GM19397 (cell line): Measurements from ENCODE around the gene DCAKD.
"Not testable (repeated sequence)": the region's sequence is repeated elsewhere in the genome, so short reads cannot be mapped to it uniquely, and the experiment has no call there.

Experiments
- ATAC-seq: cut with Tn5 transposase; IDR thresholded peaks from one replicate; pipeline ENCODE4 v1.9.1; 2021; ENCODE audit warnings: mild to moderate bottlenecking, moderate library complexity; ENCODE audit not compliant: unreplicated experiment

DCAKD gene

DNA sequence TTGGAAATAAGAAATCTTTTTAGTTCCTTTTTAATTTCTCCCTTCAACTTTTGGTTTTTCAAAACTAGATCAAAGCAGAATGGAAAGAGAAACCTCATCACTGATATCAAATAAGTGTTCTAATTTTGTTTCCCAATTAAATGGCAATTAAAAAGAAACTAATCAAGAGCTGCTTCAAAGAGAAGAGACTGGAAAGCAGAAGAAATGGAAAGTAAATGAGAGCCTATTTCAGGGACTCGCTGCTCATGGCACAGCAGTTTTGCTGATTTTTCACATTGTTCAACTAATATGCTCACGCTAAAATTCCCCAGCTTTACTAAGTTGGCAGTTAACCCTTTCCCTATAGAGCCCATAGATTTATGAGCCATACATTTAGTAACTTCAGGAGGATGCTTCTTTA, 16.2 kb upstream of the DCAKD start:
- ATAC-seq: no peak

DNA sequence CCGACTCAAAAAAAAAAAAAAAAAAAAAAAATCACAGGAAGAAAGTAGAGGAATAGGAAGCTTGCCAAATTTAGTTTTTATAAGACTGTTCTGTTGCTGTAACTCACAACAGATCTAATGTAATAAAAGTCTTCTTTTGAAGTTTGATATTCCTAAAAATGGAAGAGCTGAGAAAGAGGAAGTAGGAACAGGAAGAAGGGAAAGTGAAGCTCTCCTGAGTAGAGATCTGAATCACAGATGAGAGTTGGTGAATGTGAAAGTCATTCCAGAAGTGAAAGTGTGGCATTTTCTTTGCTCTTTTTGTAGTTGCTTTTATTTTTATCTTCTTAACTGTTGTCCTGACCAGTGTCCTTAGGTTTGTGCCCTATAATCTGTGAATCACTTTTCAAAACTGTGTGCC, 11.8 kb upstream of the DCAKD start:
- no peak for ATAC-seq

DNA sequence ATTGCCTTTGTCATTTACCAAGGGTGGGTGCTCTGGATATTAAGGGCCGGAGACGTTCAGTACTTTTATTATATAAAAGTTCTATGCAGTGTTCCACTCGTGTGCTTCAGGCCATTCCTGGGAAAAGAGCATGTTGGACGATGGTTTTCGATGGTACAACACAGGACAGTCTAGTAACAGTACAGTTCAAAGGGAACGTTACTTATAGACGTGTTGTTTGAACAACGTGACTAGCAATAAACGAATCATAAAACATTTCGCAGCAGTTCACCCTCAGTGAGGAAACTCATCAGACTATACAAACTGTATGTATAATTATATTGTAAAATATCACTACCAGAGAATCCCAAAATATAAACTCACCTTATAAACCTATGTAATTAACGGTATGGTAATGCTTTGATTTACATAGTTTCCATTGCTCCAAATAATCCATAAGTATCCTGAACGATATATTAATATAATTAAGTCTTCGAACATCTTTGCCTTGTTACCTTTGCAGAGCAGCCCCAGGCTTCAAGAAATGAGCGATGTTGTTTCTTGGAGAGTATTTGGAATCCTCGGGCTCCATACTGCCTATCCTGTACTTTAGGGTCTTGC, 10.3 kb upstream of the DCAKD start:
- no peak for ATAC-seq

DNA sequence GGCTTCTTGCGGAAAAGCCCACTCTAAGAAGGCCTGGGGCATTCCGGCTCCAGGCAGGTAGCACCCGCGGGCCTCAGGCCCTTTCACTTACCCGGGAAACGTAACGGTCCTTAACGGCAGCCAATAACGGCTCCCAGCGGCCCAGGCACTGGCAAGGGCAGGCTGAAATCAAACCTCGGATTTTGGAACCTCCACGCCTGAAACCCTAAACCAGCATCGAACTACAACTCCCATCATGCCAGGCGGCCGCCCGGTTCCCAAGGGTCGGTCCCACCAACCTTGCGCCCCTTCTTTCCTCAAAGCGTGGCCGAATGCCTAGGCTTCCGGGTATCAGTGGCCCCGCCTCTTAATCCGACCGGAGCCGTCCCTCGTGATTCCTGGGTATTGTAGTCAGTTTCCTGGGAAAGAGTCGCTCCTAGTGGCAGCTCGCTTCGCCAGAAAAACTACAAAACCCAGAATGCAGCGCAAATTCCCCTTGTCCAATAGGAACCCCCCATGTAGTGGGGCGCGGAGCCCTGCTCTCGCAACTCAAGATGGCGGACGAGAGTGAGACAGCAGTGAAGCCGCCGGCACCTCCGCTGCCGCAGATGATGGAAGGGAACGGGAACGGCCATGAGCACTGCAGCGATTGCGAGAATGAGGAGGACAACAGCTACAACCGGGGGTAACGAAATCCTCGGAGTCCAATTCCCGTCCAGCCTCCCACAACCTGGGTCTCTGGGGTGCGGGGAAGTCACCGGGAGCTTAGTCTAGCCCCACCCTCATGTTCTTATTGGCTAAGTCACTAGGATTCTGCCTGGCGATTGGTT, 9.6 kb upstream of the DCAKD start, which contains the start of gene NMT1:
TSS of gene NMT1 (plus strand) at position 521 of the 809 bp plus-strand sequence. CDS start at position 534, 13 bp downstream.
- peak; percentile 89 for ATAC-seq

DNA sequence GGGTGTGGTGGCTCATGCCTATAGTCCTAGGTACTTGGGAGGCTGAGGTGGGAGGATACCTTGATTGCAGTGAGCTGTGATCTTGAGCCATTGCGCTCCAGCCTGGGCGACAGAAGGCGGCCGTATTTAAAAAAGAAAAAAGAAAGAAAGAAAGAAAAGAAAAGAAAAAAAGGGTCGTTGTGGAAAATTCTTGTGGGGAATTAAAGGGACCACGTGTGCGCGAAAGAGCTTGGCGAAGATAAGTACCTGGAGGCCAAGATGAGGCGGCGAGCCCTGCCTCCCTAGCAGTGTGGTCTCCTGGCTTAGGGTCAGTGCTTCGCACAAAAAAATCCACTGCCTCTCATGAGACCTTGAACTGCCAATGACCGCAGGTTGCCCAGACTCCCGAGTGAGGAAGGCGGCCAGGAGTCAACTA, 9.0 kb upstream of the DCAKD start:
- peak; percentile 1 for ATAC-seq

DNA sequence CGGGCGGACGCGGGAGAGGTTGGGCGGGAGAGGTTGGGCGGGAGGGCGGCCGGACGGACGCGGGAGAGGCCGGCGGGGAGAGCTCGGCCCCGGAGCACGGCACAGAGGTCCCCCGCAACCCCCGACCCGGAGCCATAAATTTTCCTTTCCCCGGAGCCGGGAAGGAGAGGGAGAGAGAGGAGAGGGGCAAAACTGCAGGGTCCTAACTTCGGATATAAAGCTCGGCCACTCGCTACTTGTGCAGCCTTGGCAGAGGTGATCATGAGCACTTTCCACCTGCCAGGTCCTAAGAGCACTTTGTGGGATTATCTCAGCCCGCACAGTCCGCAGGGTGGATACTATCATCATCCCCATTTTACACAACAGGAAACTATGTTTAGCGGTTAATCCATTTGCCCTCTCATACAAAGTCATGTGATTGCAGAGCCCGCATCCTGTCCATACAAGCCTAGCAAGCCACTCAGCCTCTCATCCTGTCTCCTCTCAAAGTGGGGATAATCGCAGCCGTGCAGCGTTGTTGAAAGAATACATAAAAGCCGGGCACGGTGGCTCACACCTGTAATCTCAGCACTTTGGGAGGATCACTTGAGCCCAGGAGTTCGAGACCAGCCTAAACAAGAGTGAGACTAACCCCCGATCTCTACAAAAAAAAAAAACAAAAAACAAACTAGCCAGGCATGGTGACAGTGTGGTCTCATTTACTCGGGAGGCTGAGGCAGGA, 780 bp upstream of the DCAKD start:
- no peak for ATAC-seq

DNA sequence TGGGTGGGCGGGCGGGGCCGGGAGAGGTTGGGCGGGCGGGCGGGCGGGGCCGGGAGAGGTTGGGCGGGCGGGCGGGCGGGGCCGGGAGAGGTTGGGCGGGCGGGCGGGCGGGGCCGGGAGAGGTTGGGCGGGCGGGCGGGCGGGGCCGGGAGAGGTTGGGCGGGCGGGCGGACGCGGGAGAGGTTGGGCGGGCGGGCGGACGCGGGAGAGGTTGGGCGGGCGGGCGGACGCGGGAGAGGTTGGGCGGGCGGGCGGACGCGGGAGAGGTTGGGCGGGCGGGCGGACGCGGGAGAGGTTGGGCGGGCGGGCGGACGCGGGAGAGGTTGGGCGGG, 254 bp upstream of the DCAKD start:
- not testable (repeated sequence) for ATAC-seq

DNA sequence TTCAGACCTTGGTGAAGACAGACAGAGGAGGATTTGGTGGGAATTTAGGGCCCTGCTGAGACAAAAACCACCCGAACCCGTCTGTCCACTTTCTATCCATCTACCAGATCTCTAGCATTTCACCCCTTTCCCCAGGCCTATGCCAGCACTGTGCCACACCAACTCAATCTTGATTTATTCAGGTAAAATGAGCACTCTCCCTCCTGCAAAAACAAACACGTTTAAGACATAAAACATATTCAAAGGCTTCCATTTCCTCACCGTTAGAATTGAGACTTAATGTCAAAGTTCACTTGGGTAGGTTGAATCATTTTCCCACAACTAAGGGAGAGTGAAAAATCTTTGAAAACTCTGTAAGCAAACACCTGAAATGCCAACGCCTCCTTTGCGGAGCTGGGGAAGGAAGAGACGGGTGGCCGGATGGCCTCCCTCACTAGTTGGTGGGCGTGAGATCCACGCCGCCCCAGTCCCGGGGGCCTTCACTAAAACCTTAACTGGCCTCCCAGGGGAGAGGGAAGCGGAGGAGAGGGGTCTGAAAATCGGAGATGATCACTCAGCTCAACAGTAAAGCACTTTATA, 862 bp downstream of the DCAKD start:
- peak; percentile 11 for ATAC-seq

DNA sequence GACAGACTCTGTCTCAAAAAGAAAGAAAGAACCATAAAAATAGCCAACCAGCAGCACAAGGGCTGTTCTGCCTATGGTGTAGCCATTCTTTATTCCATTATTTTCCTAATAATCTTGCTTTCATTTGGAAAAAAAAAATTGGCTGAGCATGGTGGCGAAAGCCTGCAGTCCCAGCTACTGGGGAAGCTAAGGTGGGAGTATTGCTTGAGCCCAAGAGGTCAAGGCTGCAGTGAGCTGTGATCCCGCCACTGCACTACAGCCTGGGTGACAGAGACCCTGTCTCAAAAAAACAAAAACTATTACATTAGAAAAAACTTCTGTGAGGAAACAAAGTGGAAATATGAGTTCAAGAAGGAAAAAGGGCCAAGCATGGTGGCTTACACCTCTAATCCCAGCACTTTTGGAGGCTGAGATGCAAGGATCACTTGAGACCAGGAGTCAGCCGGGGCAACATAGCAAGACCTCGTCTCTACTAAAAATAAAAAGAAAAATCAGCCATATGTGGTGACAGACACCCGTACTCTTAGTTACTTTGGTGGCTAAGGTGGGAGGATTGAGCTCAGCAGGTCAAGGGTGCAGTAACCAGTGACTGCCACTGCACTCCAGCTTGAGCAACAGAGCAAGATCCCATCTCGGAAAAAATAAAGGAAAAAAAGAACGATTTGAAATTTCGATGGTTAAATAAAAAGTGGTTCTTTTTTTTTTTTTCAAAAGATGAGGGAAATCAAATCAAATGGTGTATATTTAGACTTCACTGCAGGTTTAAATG, 2.5 kb downstream of the DCAKD start:
- ATAC-seq: no peak

DNA sequence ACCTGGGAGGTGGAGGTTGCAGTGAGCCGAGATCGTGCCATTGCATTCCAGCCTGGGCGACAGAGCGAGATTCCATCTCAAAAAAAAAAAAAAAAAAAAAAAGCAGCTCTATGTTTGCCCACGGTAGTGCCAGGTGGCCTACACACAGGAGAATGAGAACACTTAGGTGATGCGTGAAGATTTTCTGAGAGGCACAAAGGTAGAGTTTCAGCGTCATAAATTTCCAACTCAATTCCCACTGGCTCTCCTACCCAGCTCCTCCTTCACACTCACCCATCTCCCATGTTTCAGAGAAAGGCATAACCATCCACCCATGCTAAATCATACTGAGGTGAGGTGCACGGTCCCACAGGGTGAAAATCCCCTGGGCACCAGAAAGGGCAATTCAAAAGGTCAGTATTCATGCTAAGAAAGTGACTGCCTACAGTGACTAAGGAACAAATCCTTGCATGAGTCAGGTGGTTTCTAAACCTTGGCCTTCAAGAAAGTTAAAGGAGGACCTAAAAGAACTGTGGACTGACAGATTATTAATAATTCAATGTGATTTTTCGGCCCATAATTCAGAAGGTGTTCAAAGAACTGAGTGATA, 4.8 kb downstream of the DCAKD start:
- no peak for ATAC-seq

DNA sequence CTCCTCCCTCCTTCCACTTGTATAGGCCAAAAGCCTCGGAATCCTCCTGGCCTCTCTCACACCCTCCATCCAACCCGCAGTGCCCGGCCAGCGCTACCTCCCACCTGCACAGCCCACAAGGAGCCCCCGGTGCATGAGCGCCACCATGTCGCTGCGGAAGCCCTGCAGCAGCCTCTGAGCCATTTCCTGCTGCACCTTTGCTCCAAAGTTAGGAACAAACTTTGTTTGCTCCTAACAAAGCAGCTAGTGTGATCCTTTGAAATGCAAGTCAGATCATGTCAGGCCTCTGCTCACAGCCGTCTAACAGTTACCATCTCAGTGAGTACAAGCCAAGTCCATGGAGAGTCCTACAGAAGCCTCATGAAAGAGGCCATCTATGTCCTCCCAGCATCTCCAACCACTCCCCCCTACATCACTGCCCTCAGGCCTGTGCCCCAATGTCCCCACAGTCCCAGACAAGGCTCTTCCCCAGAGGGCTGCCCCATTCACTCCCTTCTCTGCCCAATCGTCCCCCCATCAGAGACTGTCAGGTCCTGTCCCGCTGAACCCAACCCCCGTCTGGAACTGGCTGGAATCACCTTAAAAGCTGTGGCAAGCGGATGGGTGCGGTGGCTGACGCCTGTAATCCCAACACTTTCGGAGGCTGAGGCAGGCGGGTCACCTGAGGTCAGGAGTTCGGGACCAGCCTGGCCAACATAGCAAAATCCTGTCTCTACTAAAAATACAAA, 7.5 kb downstream of the DCAKD start:
- ATAC-seq: no peak

DNA sequence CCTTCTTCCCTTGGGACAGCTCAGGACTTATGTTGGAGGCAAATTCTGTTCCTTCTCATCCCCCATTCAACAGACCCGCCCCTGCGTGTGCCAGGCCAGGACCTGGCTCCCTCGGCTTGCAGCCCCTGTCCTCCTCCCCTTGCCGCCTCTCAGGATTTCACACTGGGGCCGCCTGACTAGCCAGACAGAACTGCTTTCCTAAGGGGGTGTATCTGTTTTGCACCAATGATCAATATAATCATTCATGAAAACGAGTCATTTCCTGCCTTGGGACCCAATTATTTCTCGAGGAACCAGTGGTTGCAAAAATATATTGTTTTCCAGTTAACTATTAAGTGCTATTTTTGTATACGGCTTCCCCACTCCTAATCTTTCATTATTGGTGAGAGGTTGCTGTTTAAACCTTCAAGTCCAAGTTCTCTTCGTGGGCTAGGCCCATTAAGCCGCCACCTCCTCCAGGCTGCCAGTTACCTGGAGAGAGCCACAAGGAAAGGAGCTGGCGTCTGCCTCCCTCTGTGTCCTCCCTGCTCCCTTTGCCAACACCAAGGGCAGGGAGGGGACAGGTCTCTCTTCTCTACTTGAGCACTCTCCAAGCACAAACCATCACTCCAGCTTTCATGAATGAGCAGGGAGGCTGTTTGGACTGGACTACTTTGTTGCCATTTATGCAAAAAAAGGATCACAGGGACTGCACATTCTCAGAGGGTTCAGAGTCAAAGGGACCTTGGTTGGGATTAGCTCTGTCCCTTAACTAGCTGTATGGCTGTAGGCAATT, 8.9 kb downstream of the DCAKD start:
- ATAC-seq: no peak

DNA sequence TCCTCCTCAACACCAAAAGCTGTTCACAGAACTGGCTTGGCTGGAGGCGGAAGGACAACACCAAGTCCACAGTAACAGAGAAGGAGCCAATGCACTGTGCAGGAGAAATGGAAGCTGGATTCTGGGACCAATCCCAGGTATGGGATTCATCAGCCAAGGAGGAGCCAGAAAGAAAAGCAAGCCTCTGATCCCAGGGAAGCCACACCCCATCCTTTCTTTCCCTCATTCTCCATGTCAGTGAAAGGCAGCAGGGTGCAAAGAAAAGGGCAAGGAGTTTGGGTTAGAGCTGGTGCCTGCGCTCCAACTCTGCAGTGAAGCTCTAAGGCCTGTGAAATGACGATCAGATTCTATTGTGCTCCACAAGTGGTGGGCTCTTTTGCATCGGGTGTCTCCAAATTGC, 11.0 kb downstream of the DCAKD start:
- no peak for ATAC-seq

DNA sequence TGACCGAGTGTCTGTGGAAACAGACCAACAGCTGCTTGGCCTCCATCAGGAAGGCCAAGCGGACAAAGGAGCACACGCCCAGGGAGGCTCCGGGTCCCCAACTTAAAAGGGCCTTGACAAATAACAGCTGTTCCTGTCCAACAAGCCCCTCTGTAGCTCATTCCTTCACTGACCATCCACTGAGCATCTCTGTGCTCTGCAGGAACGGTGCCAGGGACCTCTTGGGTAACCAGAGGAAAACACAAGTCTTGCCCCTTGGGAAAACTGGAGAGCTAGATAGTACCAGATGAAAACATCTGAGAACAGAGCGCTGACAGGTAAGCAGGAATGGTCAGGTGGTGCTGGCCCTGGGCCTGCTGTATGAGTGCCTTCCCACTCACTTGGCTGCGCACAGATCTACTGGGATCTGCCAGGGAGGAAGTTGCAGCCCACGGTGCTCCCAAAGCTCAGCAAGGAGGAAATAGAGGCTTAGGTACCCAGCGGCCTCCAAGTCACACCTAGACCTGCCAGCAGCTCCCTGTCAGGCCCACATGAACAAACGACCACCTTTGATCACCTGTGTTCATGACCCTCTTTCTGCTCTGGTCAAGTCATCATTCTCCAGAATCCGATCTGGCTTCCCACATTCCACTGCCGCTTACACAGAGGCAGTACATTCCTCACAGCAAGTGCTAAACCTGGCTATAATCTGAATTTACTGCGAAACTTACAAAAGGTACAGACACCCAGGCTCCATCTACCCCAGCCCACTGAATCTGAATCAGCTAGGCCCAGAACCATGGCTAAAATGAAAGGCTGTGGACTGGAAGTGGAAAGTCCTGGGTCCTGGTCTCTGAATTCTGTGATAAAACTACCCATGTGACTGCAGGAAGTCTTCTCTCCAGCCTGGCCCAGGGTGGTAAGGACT, 12.5 kb downstream of the DCAKD start:
- no peak for ATAC-seq

DNA sequence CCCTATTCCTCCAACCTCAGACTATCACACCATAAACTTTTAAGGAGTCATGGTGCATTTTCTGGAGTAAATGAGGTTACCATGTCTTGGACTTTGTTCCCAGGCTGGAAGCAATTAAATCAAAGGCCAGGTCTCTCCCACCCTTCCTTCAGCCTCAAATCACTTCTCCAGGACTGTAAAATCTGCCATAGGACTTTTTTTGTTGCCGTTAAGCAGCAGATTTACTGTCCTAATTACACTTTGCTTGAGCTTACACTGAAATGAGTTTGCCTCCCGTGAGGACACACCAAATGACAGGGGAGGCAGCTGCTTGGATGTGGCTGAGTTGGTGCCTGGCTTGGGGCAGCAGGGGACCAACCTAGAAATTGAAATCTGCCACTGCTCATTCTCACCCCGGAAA, 14.7 kb downstream of the DCAKD start:
- no peak for ATAC-seq

DNA sequence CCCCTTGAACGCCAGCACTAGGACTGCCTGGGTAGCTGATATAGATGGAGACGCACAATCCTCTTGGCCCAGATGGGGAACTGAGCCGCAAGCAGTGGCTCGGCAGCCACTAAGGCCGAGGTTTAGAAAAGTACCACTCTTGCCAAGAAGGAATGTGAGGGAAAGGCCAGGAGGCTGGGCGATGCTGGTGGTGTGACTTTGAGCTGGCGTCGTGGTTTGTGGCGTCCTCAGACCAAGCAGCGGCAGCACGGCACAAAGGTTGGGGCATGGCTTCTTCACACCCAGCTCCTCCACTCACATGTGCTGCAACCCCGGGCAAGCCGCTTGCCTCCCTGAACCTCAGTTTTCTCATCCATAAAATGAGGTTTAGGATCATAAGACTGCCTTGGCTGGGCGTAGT, 15.6 kb downstream of the DCAKD start:
- ATAC-seq: no peak

DNA sequence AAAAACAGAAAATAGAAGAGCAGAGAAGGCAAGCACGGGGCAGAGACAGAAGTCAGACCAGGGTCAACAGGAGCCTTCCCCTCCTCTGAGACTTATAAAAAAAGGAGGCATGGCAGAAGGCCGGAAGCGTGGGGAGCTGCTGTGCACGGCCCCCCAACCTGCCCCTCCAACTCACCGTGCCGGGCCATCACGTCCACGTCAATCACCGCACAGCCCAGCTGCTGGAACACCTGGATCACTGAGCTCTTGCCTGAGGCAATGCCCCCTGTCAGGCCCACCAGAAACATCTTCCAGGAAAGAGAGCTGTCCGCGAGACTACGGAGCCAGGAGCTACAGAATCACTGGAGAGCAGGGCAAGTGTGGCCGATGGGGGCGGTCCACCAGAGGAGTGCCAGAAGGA, 16.8 kb downstream of the DCAKD start:
- ATAC-seq: no peak

DNA sequence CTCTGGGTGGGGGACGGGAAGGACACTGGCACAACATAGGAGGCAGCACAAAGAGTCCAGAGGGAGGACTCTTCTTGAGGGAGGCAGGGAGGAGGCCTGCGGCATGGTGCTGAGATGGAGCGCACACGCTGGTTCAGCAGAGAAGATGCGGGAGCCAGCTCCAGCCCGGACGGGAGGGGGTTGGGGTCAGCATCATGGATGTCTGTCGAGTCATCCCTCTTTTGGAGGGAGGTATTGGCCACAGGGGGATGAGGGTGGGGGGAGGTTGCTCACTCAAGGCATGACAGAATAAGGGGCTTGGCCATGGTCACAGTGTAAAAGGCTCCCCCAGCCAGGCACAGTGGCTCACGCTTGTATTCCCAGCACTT, 19.3 kb downstream of the DCAKD start:
- ATAC-seq: no peak
